ENCODE measurements around the gene TCERG1L.

Gene TCERG1L

DNA sequence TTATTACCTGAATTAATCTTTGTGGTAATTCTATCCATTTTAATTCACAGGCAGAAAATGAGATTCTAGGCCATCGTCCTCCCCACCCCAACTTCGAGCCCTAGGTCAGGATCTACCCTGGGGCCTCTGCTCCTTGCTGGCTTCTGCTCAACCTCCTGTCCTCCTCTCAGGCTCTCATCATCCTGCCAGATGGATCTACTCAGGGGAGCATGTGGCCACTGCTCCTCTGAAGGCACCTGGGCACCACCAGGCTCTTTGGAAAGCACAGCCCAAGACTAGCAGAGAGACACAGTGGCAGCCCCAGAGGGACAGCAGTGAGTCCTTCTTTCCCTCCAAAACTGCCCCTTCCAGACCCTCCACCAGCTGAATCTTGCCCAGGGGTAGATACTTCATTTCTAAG is 248.2 kb downstream of the TCERG1L start:
- DNase-seq (ENCODE audit: low read depth) = no peak

DNA sequence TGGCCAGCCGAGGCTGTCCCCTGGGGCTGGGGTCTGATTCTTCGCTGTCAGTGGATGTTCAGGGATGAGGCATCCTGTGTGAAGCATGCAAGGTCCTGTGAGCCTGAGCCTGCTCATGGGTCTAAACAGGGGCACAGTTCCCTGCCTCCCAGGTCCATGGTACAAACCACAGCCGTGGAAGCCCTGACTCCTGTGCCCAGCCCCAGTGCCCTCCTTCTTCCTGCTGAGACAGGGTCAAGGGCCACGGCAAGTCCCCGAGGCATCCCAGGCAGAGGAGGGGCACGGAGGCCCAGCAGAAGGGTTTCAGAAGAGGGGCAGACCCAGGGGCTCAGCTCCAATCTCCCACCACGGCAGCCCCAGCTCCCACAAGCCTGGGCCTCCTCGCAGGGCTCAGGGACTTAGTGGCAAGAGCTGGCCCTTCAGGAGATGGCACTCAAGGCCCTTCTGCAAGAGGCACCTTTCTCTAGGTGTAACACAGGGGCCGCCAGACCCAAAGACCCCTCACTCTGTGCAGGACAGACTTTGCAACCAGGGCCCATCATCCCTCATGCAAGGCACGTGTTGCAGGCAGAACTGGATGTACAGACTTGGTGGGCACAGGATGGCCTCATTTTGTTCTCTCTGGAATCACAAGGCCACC is 248.8 kb downstream of the TCERG1L start:
- DNase-seq (ENCODE audit: low read depth) = no peak

DNA sequence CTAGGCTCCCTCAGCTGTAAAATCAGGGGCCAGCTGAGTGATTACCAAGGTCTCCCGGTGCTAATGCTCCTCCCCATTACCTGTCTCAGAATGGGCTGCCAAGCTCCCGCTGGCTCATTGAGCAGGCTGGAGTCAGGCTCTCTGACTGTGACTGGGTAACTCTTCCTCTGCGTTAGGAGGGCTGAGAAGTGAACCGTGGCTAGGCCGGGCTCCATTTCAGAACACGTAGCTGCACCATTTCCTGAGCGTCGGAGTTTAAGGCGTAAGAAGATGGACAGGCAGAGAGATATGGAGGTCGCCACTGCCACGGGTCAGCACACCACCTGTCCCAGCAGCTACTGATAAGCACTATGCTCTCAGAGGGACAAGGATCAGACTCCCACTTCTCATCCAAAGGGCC is 250.3 kb downstream of the TCERG1L start:
- no peak for DNase-seq (ENCODE audit: low read depth)

DNA sequence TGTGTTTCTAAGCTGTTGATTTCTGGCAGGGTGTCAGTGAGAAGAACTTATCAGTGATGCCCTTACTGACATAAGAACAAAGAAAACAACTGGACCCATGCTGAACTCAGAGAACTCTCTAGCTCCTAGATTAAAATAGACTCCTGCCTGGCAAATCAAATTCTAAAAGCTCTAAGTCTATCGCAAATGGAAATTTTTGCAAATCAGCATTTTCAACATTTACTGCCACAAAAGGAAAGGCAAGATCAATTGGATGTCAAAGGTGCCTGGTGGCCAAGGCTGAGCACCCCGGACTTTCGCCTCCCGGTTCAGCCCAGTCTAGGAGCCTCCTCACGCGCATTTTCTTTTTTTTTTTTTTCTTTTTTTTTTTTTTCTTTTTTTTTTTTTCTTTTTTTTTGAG is 251.6 kb downstream of the TCERG1L start:
- DNase-seq (ENCODE audit: low read depth) = no peak

DNA sequence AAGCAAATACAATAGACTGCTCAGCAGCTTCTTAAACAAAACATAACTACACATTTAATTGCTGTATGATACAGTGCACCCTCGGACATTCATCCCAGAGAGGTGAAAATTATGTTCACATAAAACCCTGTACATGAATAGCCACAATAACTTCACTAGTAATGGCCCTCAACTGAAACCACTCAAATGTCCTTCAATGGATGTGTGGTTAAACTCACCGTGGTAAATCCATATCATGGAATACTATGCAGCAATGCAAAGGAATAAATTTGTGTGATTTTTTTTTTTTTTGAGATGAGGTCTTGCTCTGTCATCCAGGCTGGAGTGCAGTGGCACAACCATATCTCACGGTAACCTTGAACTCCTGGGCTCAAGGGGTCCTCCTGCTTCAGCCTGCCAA is 252.7 kb downstream of the TCERG1L start:
- no peak for DNase-seq (ENCODE audit: low read depth)

DNA sequence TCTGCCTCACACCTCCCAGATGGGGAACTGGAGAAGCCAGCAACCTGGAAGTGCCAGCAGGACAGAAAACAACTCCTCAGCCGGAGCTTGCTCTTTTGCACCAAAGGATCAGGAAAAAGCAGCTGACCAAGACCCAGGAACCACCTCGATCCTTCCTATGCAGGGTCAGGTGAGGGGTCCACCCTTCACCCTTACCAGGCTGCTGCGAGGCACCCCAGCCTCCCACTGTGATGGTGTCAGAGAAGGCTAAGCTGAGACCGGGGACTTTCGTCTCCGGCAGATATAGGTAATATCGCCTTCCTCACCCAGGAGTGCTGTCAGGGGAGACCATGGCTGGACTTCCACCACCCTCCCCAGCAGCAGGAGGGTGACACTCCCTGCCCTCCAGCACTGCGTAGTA is 254.7 kb downstream of the TCERG1L start:
- no peak for DNase-seq (ENCODE audit: low read depth)

DNA sequence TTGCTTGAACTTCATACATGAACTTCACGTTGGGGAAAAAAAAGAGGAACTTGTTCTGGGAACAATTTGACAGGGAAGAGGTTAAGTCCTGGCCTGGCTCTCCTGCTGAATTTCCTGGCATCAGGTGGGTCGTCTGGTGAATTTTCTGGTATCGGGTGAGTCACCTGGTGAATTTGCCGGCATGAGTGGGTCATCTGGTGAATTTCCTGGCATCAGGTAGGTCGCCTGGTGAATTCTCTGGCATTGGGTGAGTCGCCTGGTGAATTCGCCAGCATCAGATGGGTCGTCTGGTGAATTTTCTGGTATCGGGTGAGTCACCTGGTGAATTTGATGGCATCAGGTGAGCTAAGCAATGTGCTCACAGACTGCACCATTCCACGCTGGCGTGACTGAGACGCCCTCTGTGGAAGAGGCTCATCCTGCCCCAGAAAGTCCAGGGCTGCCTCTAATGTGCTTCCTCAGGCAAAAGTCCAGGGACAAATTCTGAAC is 255.4 kb downstream of the TCERG1L start:
- no peak for DNase-seq (ENCODE audit: low read depth)

DNA sequence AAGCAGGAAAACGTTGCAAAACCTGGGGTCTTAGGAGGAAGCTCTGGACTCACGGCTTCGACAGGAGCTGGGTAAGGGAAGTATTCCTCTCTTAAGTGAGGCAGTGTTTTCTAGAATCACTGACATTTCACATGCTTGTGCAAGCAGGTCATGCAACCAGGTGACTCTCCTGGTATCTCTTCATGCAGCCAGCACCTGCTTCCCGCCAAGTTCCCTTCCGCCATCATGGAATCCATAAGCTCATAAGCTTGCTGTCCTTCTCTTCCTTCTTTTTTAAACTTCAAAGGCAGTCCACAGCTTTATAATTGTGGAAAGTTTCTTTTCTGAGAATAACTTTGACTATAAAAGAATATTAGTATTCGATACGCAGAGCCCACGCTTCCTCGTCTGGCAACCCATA is 256.1 kb downstream of the TCERG1L start:
- no peak for DNase-seq (ENCODE audit: low read depth)

DNA sequence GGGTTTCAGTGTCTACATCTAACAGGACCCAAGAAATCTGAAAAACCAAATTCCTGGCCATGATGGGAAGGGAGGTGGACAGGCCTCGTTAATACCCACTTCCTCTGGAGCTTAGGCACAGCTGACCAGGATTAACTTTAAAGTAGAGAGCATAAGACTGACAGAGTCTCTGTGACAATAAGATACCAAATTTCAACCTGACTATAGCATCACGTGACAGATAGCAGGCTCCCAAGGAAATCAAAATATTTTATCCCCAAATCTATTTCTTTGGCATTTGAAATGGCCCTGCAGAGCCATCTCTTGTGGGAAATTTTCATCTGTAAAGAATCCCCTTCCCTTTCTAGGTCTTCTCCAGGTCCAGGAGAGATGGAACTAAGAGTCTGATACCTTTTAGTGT is 258.3 kb downstream of the TCERG1L start:
- DNase-seq (ENCODE audit: low read depth) = no peak

DNA sequence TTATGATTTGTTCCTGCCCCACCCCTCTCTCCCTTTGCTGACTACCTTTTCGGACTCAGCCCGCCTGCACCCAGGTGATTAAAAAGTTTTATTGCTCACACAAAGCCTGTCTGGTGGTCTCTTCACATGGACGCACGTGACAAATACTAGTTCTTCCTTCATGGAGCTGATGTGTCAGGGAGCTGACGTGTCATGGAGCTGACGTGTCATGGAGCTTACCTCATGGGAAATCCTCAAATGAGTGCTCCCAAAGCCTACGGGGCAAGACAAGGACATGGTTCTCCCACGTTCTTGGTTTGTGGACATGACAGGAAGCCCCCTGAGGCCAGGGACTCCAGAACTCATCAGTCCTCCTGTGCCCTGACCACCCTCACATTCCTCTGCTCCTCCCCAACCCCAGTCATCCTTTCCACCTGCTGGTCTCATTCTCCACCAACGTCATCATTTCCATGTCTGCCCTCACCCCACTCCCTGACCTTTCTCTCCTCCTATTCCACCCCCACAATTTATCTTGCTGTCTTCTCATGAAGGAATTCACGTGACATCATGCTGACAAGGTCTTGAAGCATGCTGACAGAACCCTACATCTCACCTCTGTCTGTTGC is 261.3 kb downstream of the TCERG1L start:
- DNase-seq (ENCODE audit: low read depth) = no peak

DNA sequence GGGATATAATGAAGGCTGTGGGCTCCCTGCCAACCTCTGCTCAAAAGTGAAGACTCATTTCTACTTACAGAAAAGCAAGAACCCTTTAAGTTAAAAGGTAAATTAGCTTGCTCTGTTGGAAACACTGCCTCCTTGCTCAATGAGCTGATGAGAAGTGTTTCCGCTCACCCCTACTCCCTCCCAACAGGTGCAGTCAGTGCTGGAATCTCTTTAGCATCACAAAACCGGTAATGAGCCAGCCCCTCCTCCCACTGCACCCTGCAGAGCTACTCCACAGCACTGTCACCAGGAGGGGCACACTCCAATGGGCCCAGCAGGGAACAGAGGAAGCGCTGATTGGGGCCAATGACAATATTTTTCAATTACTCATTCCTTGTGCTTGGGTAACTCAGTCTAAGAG is 262.5 kb downstream of the TCERG1L start:
- DNase-seq (ENCODE audit: low read depth) = no peak

DNA sequence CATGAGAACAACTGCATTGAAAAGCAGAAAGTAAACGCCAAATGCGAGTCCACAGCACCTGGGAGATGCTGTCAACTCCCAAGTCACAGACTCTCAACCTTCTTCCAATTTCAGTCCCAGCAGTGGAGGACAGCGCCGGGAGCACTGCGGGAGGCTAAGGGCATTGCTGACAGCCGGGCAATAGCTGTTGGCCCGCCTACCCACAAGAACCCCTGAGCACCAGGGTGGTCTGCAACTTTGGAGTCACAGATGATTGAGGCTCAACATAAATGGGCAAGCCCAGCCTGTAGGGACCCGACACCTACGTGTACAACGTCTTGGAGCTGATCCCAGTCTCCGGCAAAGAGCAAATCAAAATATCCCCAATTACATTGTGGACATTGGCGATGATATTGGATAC is 262.9 kb downstream of the TCERG1L start:
- no peak for DNase-seq (ENCODE audit: low read depth)

DNA sequence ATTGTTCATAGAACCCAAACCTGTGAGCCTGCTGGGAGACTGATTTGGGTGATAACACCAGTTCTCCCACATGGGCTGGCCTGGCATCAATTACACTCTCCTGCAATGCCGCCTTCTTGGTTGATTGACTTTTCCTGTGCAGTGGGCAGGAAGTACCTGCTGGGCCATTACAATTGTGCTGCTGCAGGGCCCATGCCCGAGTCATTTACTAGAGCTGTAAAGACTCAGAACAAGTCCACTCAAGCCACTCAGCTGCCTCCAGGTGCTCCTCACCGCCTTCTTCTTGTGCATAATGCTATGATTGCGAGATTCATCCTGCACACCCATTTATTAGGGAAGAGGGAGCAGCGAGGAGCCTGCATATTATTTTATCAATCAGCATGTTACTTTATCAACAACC is 264.0 kb downstream of the TCERG1L start:
- no peak for DNase-seq (ENCODE audit: low read depth)

DNA sequence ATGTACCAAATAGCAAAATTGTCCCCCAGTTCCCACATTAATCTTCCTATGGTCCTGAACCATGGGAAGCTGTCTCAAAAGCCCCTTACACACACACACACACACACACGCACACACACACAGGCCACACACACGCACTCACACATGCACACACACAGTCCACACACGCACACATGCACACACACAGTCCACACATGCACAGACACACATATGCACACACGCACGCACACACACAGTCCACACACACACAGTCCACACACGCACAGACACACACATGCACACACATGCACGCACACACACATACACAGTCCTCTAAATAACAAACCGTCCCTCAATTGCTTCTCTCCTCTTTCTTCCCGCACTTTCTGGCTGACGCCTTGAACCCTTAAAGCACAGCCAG is 265.3 kb downstream of the TCERG1L start:
- no peak for DNase-seq (ENCODE audit: low read depth)

DNA sequence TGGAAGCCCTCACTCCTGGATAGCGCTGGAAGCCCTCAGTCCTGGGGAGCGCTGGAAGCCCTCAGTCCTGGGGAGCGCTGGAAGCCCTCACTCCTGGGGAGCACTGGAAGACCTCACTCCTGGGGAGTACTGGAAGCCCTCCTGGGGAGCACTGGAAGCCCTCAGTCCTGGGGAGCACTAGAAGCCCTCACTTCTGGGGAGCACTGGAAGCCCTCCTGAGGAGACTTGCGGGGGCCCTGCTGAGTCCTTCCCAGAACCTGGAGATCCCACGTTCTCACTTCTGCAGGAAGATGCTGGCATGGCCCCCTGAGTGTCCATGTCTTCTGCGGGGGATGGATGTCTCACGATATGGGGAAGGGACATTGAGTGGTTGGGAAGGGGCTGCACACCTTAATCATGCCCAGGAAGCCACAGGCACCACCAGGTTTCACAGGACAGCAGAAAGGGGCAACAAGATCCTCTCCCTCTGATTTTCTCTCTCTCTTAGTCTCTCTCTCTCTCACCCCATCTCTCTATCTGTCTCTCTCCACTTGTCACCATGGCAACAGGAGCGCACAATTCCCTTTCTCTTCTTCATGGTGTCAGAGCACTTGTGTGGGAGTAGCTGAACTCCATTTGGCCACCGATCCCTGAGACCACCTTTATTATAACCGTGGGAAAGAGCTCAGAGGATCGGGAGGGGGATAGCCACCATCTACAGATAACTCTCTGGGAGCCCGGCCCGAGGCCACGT is 267.0 kb downstream of the TCERG1L start:
- DNase-seq (ENCODE audit: low read depth) = no peak

DNA sequence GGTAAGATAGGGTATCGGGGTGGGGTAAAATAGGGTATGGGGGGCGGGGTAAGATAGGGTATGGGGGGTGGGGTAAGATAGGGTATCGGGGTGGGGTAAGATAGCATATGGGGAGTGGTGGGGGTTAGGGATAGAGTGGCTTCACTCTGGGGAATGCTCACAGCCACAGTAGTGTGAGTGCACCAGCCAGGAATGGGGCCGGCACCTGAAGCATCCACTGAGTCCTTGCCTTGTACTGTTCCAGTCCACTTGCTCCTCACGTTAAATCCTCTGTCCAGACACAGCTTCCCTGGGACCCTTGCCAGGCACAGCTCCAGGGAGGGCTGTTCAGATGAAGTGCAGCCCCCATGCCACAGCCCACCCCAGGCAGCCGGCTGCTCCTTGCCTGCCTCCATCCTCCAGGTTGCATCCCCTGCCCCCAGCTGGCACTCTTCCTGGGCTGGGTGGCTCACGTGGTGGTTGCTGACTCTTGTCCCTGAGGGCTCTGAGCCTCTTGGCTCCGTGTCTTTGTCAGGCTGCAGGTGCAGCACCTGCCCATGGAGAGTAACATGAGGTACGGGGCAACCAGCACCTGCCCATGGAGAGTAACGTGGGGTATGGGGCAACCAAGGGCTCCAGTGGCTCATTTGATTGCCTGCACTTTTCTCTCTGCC is 268.4 kb downstream of the TCERG1L start:
- no peak for DNase-seq (ENCODE audit: low read depth)

All from activated gamma-delta T cell treated with anti-CD3 and anti-CD28 coated beads, Interleukin-2, amount 50 U/mL, for 16 hours (primary cell).